ENCODE measurements around the gene GATA6. TPM values are rescaled to one million over a fixed set of nuclear protein-coding genes. Genes with fewer than 3 reads are reported as not detected.
A peak's percentile ranks its signal among the peaks of the same experiment; 100 is the strongest.

The GATA6 gene
- 2.9 and 3.3 TPM in 2 replicates for total RNA-seq (2014; rRNA removed; shearing (Covaris generic))

GRCh38 chr18:22169011-22169888 lies at the start of gene GATA6:
GATA6 (plus strand) TSS chr18:22169589; CDS start chr18:22171145, 1,556 bp downstream.
- peak; percentile 84 for DNase-seq (ENCODE audit: low read depth)

GRCh38 chr18:22124970-22125369 lies 44.4 kb upstream of the GATA6 start:
- no peak for DNase-seq (ENCODE audit: low read depth)

GRCh38 chr18:22128954-22129353 lies 40.4 kb upstream of the GATA6 start:
- DNase-seq (ENCODE audit: low read depth) = no peak

- no peak for DNase-seq (ENCODE audit: low read depth)
These were observed 39.6 kb upstream of the GATA6 start for GRCh38 chr18:22129778-22130177.

- no peak for DNase-seq (ENCODE audit: low read depth)
These were observed 37.1 kb upstream of the GATA6 start for GRCh38 chr18:22132258-22132657.

GRCh38 chr18:22132763-22133162 lies 36.6 kb upstream of the GATA6 start:
- DNase-seq (ENCODE audit: low read depth) = no peak

- DNase-seq (ENCODE audit: low read depth) = peak; percentile 23
These were observed 33.0 kb upstream of the GATA6 start for GRCh38 chr18:22136395-22136794.

GRCh38 chr18:22141211-22141610 lies 28.2 kb upstream of the GATA6 start:
- peak; percentile 15 for DNase-seq (ENCODE audit: low read depth)

GRCh38 chr18:22143347-22144340 lies 25.7 kb upstream of the GATA6 start:
- DNase-seq (ENCODE audit: low read depth) = no peak

GRCh38 chr18:22145160-22145559 lies 24.2 kb upstream of the GATA6 start:
- no peak for DNase-seq (ENCODE audit: low read depth)

GRCh38 chr18:22149710-22150109 lies 19.7 kb upstream of the GATA6 start:
- DNase-seq (ENCODE audit: low read depth) = no peak

- peak; percentile 32 for DNase-seq (ENCODE audit: low read depth)
These were observed 17.3 kb upstream of the GATA6 start for GRCh38 chr18:22152093-22152492.

GRCh38 chr18:22153428-22153827 lies 16.0 kb upstream of the GATA6 start:
- DNase-seq (ENCODE audit: low read depth) = no peak

GRCh38 chr18:22155584-22155983 lies 13.8 kb upstream of the GATA6 start:
- no peak for DNase-seq (ENCODE audit: low read depth)

GRCh38 chr18:22159014-22159413 lies 10.4 kb upstream of the GATA6 start:
- no peak for DNase-seq (ENCODE audit: low read depth)

GRCh38 chr18:22161090-22161489 lies 8.3 kb upstream of the GATA6 start:
- no peak for DNase-seq (ENCODE audit: low read depth)

- no peak for DNase-seq (ENCODE audit: low read depth)
These were observed 5.8 kb upstream of the GATA6 start for GRCh38 chr18:22163416-22164161.

GRCh38 chr18:22164337-22165048 lies 4.9 kb upstream of the GATA6 start:
- no peak for DNase-seq (ENCODE audit: low read depth)

GRCh38 chr18:22165049-22165602 lies 4.3 kb upstream of the GATA6 start:
- DNase-seq (ENCODE audit: low read depth) = no peak

GRCh38 chr18:22165603-22166068 lies 3.8 kb upstream of the GATA6 start:
- DNase-seq (ENCODE audit: low read depth) = no peak

All from RPMI7951 (cell line).